Stimulated activated CD8-positive, alpha-beta memory T cell treated with anti-CD3 and anti-CD28 coated beads, Interleukin-4, amount 100 ng/mL, for 24 hours (primary cell): Measurements from ENCODE around the gene IMMP2L.

Experiments used
- DNase-seq: peaks from one replicate; pipeline ENCODE4 v3.0.0-alpha.2; 2020; ENCODE audit warnings: low read depth

IMMP2L gene

DNA sequence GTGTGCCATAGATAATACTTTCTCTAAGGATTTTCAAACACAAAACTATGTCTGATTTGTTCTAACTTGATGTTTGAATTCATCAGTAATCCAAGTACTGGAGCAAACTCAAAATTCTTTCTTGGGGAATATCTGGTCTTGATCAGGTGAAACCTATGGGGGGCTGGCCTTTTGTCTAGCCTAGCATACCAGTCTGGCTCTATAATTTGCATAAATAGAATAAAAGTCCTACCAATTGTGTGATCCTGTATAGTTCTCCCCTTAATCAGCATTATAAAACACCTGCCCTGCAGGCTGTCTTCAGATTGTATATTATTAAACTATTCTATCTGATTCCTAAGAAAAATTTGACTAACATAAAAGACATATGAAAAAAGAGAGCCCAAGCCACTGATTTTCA, 705.2 kb downstream of the IMMP2L start:
- no peak for DNase-seq

DNA sequence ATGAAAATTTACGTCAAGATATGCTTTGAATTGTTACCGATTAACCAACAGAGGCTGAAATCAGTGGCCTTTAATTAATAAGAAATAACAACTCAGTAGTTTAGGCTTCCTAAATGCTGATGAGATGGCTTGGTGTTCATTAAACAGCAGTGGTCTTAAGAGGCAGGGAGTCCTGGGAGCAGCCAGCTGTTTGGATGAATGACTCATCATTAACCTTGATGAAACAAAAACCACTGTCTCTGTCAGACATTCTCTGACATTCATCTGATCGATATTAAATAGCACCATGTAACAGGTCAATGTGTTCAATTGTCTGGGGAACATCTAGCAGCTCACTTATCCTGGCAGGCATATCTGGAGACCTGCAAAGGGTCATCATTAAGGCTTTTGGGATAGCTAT, 705.6 kb downstream of the IMMP2L start:
- DNase-seq = no peak

DNA sequence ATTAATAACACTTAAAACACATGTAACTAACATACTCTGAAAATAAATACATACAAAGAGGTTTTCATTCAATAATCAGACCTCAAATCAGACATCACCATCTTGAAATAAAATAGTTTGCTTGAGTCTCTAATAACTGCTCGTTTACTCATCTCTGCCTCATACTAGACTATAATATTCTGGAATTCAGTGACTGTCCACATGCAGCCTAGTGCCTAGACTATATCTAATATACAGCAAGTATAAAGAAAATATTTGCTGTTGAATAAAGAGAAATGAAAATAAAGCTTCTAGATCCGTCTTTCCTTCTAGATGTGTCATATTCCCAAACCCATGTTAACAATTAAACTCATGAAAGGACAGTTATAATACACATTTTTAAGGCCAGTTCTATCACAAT, 707.6 kb downstream of the IMMP2L start:
- no peak for DNase-seq

DNA sequence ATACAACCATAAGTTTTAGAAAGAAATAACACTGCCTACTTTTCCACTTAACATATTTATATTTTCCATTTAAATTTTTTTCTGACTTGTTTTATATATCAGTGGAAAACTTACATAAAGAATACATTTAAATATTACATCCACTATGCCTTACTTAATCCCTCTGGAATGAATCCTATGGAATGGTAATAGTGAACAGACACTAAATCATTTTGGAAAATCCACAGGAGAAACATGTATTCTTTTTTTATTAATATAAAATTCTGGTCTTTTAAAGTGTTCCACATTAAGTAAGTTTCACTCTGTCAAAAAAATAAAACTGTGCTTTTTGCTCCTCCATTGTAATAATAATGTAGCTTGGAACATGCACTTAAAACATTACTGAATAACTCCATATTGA, 708.1 kb downstream of the IMMP2L start:
- no peak for DNase-seq

DNA sequence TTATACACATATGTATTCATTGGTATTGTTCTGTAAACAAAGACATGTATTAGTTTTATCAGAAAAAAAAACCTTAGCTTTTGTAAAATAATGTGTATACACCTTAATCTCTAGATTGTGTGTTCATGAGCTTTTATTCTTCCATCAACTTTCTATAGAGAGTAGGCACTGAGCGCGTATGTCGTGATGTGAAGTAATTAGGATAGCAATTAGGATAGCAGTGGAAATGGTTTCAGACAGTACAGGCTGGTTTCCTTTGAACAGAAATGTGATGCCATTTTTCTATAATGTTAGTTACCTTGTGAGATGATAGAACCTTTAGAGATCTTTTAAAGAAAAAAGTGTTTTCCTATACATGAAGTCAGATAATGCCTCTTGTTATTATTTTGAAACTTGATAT, 709.0 kb downstream of the IMMP2L start:
- DNase-seq = no peak

DNA sequence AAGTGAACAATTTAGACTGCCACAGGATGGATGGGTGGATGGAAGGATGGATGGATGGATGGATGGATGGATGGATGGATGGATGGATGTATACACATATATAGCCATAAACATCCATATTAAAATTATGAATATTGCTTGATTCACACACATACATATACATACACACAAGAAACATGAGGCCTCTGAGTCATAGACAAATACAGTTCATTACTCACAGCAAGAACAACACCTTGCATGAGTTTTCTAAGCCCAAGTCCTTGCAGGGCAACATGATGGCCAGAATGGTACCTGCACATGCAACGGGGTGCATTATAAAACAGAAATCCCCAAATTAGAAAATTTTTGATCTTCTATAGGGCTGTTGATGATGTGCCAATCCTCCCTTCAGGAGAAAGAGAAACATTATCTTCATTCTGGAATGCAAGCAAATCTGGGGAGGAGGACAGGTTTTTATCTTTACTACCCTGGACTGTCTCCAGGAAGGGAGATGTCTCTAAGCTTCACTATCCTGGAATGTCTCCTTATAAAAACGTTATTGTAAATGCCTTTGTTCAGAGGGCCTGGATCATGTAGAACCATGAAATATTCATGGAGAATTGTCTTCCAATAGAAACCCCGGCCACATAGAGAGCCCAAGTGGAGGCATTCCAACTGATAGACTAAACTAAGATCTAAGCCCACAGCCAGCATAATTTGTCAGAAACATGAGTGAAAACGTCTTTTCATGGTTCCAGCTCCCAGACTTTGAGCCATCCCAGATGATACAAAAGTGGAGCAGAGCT, 709.9 kb downstream of the IMMP2L start:
- DNase-seq = no peak

DNA sequence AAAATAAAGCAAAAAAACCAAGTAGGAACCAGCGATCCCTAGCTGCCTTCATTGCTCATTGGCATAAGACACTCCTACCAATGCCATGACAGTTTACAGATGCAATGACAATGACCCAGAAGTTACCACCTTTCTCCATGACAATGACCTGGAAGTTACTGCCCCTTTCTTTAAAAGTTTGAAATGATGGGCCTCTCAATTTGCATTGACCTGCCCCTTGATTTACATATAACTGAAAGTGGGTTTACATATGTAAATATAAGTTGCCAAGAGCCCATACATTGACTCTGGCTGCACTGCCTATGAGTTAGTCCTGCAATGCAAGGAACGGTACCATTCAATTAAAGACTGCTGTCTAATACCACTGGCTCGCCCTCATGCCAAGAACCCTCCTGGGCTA, 712.1 kb downstream of the IMMP2L start:
- DNase-seq = no peak

DNA sequence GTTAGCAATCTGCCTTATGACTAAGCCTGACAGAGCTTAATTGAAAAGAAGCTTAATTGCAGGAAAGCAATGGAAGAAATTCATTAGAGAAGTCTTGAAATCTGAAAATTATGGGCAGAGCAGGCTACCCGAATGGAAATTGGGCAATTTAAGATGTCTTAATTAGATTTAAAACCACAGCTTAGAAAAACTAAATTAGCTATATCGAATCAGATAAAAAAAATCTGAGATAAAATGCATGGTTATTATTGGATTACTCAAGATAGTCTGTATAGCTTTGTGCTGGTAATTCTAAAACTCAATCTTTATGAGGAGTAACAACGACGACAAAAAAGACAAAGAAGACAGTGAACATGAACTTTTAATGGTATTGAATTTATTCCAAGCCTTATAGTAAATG, 719.5 kb downstream of the IMMP2L start:
- no peak for DNase-seq

DNA sequence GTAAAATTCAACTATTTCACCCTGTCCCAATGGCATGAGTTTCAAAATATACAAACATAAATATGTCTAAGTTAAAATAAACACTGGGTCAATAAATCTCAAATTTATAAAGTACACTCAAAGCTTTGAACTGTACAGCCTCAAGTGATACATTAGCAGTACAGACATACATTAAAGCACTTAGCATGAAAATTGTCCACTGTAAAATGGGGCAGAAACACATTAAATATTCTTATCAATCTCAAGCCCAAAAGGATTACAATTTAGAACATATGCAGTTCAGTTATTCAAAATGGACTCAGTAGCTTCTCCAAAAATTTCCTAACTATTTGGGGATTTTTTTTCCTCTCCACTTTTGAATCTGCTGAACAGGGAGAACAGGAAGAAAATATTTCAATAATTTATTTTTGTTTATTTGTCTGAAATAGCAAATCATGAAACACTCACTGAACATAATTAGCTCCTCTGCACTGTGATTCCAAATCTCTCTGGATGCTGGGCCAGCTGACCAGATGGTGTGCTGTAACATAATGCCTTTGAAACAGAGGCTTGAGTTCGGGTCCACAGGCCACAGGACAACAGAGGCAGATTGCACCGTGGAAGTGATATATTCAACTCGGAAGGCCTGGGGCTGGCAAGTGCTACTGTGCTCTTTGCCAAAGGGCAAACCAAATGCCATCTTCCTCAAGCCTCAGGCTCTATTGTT, 720.3 kb downstream of the IMMP2L start:
- DNase-seq = no peak

DNA sequence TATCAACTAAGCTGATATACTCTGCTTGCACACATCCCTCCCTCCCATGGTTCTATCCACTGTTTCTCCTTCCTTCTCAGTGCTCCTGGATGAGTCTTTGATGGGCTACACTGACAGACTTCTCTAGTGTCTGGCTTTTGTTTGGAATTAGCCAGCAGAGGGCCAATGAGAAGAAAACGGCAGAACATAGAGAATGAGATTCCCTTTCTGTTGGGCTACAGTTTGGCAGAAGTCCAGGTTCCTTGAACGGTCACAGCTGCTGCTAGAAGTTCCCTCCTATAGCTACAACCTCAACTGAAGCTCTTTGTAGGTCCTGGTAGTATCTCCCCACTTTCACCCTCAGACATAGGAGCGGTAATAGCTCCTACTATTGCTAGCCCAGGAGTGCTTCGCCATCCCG, 722.4 kb downstream of the IMMP2L start:
- DNase-seq = no peak

DNA sequence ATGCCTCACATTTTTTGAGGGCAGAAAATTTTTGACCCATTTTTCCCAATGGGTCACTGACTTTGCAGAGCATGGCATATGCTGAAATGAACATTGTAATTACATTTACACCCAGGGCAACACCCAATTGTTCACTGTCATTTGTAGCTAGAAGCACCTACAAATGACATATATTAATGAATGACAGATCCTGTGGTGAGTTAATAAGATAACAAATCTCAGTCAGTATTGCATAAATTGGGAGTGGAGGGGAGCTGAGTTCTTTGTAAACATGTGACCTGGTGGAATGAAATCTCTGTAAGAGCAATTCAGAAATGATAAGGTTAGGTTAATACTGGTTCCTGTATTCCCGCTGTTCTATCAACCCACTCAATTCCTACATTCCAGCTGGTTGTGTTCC, 726.4 kb downstream of the IMMP2L start:
- no peak for DNase-seq

DNA sequence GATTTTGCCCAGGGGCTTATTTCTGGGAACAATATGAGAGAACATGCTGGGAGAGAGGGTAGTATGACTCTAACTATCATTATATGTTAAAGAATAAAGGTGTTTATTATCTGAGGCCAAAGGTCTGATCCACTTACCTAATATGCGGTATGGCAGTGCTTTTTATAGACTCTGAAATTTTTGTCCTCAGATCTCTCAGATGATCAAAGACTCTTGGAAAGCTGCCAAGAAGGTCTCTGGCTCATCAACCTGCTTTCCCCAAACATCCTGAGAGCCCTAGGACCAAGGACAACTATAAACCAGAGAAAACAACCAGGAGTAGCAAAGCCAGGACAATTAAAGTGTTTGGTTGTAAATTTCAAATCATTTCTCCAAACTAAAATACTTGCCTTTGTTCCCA, 727.1 kb downstream of the IMMP2L start:
- DNase-seq = no peak

DNA sequence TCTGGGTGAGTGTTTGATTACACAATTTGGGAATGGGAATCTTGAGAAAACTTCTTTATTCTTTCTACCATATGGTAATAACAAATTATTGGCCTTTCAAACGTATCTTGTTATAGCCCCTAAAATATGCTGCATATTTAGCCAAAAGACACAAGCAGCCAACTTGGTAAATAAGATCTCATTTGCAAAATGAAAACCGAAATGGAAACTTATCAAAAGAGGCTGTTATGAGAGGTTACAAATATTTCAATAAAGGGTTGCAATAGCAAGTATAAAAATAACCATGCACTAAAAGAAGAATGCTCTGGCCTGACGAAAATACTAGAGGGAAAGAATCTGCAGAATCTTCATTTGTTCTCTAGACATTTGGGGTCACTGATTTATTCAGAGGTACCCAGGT, 730.9 kb downstream of the IMMP2L start:
- no peak for DNase-seq

DNA sequence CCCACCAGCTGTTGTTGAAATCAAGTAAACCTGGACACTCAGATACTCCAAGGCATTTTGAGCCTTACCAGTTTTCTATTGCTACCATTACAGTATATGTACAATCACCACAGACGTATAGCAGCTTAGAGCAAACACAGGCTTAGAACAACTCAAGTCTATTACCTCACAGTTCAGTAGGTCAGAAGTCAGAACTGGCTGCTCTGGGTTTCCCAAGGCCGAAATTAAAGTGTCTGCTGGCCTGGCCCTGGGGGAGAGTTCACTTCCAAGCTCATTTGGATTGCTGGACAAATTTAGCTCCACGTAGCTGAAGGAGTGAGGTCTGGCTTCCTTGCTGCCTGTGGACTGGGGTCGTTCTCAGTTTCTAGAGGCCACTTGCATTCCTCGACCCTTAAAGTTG, 731.5 kb downstream of the IMMP2L start:
- no peak for DNase-seq

DNA sequence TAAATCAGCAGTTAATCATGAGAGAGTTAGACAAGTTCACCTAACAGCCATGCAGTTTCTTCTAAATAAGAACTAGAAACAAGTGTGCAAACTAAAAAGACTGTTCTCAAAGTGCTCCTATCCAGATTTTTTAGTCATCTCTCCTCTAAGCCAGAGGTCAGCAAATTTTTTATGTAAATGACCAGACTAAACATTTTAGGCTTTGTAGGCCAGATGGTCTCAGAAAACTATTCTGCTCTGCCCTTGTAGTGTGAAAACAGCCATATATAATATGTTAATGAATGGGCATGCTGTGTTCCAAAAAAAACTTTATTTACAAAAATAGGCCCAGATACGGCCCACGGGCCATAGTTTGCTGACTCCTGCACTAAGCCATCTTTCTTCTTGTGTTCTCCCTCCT, 734.4 kb downstream of the IMMP2L start:
- no peak for DNase-seq

DNA sequence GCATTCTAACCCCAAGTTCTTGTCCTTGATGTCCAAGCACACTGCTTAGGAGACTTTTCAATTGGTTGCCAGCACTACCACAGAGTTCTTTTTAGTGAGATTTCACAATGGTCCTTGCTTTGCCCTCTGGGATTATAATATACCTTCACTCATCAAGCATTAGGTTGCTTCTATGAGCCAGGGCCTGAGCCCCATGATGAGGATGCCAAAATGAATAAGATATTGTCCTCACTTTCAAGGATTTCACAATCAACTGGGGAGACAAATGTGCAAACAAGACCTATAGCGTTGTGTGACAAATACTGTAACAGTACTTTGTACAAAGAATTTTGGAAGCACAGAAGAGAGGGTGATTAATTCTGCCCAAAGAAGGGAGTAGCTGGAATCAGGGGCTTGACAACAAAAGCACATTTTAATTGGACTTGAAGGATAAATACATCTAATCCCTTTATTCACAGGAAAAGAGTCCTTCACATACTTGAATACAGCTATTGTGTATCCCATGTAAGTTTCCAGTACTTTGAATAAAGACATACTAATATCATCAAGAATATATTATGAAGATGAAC, 734.9 kb downstream of the IMMP2L start:
- DNase-seq = no peak

DNA sequence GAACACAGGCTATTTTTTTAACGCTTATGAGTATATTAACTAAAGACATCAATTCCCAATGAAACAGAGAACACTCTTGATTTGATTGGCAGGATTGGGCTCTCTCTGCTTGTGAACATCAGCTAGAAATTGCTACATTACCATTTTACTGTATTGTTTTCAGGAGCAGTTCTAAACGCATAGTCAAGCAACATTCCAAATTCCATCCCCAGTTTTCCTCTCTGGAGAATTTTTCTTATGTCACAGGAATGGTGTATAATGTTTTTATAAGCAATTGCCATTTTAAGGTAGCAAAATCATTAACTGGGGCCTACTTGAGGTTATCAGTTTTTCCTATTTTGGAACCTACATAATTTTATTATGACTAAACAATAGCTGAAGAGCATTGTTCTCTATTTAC, 748.3 kb downstream of the IMMP2L start:
- no peak for DNase-seq

DNA sequence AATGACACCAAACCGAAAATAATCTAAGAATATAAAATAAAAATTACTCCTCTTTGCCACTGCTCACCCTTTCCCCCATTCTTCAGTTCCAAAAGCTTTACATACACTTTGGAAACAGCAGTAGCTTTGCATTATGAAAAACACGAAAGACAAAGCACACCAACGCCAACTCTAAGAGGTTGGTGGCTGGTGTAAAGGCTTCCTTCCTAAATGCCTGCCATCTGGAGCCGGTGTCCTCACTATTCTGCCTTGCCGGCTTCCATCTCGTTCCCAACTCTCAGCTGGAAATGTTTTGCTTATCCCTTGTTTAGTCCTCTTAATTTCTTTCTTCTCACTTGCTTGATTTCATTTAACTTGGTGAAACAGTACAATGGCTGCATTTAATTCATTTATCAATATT, 752.5 kb downstream of the IMMP2L start:
- DNase-seq = no peak

DNA sequence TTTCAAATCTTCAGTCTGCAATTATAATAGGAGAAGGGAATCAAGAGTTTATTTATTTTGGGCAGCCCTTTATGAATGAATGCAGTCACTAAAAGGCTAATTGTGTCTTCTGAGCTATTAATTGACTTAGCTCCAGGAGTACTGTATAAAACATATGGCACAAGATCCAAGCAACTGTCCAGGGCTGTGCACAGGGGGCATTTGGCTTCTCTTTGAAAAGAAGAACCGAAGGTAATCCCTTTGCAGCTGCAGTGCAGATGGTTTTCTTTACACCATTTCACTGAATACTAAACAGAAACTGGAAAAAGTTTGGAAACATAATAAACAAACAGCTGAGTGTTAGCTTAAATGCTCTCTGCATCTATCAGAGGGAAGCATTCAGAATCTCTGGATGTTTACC, 753.9 kb downstream of the IMMP2L start:
- DNase-seq = no peak

DNA sequence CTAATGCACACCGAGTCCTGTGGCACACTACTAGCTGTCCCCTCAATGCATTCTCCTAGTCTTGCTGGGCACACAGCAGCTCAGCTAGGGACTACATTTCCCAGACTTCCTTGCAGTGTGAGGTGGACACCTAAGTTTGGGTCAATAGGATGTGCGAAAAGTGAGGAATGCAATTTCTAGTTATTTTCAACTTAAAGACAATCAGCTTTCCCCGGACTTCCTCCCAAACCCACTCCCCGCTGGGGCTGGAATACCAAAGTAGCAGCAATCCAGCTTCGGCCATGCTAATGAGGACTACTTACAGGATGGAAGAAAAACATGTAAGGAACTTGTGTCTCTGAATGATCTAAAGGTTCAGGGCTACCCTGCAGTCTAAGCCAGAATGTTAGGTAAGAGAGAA, 757.8 kb downstream of the IMMP2L start:
- no peak for DNase-seq

DNA sequence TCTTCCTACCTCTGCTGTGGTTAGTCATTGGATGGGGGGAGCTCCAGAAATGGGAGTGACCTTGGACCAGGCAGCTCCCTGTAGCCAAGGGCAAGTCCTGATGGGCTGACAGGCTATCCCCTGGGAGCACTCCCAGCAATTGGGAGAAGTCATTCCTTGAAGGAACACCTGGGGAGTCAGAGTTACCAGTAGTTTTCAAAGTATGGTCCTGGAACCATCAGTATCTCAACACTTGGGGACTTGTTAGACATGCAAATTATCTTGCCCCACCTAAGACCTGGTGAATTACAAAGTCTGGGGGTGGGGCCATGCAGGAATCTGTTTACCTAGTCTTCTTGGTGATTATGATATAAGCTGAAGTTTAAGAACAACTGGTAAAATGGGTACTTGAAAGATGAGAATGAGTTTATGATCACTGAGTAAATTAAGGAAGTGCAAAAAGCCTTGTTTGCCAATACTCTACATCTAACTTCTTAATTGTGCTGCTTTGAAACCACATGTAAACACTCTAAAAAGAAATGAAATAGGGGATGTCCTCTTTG, 758.6 kb downstream of the IMMP2L start:
- no peak for DNase-seq

DNA sequence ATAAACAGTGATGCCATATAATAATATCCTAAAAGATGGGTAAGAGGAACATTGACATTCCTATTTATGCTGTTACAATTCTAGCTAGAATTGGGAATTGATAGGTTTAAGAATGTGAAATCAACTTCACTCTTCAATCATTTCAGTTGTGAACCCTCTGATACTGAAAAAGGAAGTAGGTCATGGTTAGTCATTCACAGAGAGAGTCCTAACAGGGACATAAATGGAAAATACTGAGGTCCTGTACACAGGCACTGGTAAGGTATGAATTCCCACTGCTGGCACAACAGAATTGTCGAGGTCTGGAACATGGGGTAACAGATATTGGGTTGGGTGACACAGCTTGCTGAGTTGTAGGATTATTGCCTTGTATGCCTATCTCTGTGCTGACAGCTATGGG, 760.8 kb downstream of the IMMP2L start:
- DNase-seq = no peak

DNA sequence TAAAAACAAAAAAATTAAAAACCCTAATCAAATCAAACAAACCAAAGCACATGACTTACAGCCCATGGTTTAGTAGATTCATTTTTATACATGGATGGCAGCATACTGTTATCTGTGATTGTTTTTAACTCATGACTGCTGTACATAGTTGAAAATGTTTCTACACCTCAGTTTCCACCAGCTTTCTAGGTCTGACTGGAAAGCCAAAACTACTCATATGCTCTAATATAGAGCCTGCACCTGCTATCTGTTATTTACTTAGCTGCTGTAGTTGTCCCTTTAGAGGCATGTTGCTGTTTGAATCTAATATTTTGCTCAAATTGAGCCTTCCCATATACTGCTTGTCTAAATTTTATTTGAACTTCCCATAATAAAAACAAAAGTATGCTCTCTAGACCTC, 761.3 kb downstream of the IMMP2L start:
- DNase-seq = no peak
